Tongue (tissue), 2 donors: ENCODE data around the gene EIF2S2. TPM values are rescaled to one million over a fixed set of nuclear protein-coding genes. Genes with fewer than 3 reads are reported as not detected.

Experiments
- DNase-seq: peaks from one replicate; pipeline ENCODE4 v3.0.0-alpha.2; 2015
- total RNA-seq: library from RNA; depleted of rRNA; stranded (reverse); fragments of >200 nt; gene quantifications from one replicate; pipeline ENCODE4 v1.2.3, GENCODE V29; 2014

The EIF2S2 gene
- total RNA-seq, 1 donor from 2014 or later, result 49.0 TPM

DNA sequence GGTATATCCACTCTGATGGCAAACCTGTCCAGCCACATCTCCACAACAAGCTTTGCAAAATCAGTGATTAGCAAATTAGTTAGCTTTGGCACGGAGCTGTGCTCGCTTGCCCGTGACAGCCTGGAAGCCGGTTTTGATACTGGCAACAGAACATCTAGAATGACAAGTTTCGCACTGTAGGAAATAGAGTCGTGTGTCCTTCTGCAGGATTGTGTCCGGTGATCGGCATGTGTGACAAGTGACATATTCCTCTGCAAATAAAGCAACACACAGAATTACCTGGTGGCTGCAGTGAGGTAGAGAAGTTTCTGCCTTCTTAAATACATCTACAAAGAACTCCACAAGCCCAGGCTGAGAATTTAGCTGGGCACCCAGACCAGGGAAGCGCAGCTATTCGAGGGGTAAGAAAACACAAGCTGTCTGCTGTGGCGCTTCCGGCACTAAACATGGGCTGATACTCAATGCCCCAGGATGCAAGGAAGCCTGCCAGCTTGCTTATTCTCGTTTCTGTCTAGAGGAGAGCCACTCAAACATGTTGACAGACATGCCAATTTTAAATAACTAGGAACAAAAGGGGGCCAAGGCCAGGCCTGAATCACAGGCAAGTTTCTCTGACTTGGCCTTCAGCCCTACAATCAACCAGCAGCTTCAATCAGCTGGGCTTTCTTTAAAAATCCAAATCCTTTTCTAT lies 22.2 kb downstream of the EIF2S2 start:
- peak; percentile 27 for DNase-seq

DNA sequence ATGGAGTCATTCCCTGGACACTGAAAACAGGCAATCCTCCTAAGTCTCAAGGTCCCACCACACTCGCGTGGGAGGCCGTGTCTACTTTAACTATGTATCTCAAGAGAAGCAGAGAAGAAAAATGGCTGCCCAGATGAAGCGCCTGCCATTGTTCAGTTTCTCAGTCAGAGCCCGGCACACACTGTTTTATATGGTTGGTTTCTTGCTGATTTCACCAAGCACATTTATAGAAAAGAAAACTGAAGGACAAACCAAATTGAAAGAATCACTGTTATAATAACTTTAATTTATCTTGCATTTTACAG lies 22.9 kb downstream of the EIF2S2 start:
- DNase-seq, result no peak

DNA sequence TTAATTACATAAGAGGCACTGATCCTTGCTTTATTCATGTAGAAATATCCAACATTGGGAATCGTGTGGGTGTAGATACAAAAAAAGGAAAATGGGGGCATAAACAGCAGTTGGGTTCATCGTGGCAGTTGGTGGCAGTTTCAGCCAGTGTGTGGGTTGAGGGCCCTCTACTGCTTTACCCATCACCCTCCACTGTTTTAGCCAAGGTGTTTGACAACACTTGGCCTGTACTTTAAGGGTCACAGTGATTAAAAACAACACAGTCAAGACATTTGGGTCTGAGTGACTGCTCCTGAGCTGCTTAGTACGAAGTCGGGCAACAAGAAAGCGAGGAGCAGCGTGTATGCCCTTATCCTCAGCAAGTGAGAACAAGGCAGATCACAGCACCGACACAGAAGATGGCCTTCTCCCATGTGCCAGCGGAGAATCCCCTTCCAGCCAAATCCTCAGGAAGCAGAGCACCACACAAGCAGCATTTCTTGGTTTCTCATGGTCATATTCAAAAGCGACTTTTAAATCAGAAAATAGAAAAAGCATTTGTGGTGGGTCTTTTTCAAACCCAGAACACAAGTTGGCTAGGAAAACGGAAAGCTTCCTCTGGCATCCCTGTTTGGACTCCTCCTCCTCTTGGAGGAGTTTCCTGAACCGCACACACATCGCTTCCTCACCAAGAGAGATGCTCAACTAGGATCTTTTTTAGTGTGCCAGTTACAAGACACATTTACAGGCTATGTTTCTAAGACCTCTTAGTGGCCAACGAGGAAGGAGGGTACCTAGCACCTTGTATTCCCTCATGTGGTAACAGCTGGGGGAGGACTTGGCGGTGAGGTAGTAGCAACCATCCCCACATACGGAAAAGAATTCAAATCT lies 23.5 kb downstream of the EIF2S2 start:
- no peak for DNase-seq

GRCh38 chr20:34085544-34086040 lies 26.5 kb downstream of the EIF2S2 start:
- no peak for DNase-seq

GRCh38 chr20:34084227-34084923 lies 27.7 kb downstream of the EIF2S2 start:
- DNase-seq, result peak; percentile 20

DNA sequence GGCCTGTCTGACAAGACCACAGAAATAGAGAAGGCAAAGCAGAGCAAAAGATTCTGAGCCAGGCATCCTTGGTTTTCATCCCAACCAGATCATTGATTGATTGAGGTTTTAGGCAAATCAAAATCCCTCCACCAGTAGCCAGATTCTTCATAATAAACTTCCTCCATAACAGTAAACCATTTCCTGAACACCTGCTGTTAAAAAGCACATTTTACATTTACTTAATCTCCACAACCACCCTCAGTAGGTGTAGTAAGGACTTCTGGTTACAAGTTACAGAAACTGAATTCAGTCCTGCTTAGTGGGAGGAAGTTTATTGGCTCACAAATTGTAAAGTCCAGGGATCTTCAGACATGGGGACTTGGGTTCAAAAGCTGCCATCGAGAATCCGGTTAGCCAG lies 28.3 kb downstream of the EIF2S2 start:
- no peak for DNase-seq

GRCh38 chr20:34083137-34083536 lies 28.9 kb downstream of the EIF2S2 start:
- peak; percentile 61 for DNase-seq

GRCh38 chr20:34082232-34082887 lies 29.7 kb downstream of the EIF2S2 start:
- peak; percentile 24 for DNase-seq

DNA sequence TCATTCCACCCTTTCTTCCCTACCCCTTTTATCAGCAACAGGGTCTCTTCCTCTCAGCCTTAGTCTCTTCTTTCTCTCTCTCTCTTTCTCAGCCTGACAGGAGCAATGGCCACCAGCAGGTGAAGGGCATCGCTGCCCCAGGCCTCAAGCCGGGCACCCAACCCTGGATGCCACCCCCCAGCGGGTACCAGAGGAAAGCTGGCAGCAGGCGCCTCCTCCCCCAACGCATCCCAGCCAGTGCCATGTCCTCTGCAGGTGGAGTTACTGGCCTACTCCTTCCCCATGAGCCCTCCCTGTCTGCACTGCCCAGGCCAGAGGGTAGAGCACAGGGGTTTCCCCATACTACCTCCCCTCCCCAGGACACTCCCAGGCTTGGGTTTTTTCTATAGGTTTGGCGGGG lies 32.2 kb downstream of the EIF2S2 start:
- no peak for DNase-seq

DNA sequence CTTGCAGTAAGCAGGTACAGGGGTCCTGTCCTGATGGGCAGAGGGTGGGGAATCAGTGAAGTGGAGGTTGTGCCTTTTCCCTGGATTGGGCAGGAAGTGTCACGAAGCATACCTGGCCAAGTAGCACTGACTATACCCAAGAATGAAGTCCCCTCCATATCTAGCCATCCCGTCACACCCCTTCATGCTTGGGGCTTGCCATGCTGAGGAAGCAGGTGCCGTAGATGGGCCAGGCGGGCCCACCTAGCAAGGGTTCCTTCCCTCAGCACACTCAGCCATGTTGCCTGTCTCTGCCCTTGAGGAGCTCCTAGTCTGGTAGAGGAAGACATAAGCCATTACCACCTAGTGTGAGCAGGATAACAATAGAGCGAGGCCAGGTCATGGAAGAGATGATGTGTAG lies 33.5 kb downstream of the EIF2S2 start:
- DNase-seq, result no peak

DNA sequence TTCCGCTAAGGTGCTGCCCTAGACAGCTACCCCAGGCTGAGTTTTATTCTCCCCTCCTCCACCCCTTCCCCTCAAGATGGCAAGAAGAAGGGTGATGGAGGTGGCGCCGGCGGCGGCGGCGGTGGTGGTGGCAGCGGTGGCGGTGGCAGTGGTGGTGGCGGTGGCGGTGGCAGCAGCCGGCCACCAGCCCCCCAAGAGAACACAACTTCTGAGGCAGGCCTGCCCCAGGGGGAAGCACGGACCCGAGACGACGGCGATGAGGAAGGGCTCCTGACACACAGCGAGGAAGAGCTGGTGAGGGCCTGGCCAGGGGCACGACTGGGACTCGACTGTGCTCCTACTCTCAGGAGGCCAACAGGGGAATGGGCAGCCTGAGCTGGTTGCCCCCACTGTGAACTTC lies 35.1 kb downstream of the EIF2S2 start:
- no peak for DNase-seq

DNA sequence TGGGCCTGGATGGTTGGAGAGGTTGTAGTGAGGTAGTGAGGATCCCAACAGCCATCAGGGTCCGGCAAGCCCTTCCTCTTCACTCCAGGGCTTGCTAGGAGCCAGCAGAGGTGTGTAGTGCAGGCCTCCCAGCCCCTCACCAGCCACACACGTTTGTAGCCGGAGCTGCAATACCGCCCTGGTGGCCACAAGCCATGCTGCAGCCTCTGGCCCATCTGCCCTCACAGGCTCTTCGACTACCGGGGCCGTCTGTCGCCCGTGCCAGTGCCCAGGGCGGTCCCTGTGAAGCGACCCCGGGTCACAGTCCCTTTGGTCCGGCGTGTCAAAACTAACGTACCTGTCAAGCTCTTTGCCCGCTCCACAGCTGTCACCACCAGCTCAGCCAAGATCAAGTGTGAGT lies 36.4 kb downstream of the EIF2S2 start:
- no peak for DNase-seq

GRCh38 chr20:34074101-34074760 lies 37.8 kb downstream of the EIF2S2 start:
- no peak for DNase-seq

DNA sequence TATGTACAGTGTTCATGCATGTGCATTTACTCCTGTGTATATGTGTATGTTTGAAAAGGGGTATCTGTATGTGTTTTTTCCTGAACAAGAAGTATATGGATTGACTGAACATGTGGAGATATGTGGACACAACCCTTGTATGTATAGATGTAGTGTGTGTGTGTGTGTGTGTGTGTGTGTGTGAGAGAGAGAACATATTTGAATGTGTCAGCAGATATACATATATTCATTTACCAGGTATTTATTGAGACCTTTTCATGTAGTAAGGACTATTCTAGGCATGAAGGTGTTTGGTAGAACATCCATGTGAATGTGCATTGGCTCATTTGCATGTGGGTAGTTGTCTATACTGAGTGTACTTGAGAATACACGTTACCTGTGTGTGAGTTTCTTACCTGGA lies 39.3 kb downstream of the EIF2S2 start:
- no peak for DNase-seq

GRCh38 chr20:34072076-34072475 lies 40.0 kb downstream of the EIF2S2 start:
- DNase-seq, result no peak

DNA sequence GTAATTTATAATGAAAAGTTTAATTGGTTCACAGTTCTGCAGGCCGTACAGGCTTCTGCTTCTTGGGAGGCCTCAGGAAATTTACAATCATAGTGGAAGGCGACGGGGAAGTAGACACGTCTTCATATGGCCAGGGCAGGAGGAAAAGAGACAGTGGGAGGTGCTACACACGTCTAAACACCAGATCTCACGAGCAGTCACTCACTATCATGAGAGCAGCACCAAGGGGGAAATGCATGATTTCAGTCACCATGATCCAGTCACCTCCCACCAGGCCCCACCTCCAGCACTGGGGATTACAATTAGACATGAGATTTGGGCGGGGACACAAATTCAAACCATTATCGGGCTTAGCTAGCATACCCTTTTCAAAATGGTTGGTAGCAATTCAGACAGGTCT lies 41.2 kb downstream of the EIF2S2 start:
- no peak for DNase-seq

GRCh38 chr20:34070079-34070439 lies 42.0 kb downstream of the EIF2S2 start:
- DNase-seq, result no peak

DNA sequence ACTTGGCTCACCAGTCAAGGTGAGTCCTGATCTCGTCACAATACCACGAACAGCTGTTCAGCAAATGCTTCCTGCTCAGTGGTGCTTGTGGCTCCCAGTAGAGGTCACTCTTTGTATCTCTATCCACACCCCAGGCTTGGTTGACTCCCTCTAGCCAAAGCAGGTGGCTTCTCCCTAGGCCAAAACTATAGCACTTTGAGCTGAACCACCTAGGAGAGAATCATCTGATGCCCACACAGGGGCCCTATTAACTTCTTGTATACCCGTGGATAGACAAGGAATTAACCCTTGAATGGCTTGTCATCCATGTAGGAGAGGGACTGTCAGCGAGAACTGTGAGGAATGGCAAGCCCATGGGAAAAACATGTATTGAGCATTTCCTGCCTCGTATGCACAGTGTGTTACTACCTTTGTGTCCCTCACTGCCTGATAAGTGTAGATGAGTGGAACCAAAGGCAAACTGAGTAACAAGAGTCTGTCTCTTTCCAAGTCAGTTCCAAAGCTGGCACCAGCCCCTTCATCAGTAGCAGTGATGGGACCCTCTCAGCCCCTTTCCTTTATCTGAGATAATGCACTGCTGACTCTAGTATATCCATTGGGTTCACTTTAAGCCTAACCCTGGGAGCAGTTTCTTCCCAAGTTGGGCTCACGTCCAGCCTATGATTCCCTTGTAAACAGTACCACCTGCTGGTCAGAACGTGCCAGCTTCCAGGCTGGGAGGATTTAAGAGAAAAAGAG lies 42.5 kb downstream of the EIF2S2 start:
- DNase-seq, result peak; percentile 94

- no peak for DNase-seq
Measured at GRCh38 chr20:34068001-34068400, 44.0 kb downstream of the EIF2S2 start.

DNA sequence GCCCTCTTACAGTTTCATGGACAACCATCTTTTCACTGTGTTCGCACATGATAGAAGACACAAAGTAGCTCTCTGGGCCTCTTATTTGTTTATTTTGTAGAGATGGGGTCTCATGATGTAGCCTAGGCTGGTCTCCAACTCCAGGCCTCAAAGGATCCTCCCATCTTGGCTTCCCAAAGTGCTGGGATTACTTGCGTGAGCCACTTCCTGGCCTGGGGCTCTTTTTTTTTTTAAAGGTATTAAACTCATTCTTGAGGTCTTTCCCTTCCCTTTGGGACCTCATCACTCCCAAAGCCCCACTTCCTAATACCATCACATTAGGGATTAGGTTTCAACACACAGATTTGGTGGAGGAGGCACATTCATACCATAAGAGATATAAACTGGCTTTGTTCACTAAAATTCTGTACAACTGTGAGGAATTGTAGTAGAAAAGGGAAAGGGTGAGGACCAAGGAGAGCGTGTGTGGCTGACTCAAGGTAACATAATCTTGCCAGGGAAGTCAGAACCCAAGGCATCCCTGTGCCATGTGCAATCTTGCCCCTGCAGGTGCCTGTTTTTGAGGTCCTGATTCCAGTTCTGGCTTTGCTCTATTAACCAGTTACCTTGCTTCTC lies 45.5 kb downstream of the EIF2S2 start:
- peak; percentile 61 for DNase-seq

GRCh38 chr20:34065260-34065659 lies 46.8 kb downstream of the EIF2S2 start:
- no peak for DNase-seq
